Epithelial cell of esophagus (primary cell): ENCODE results near the gene RTL10.
"Not testable (repeated sequence)": the region's sequence is repeated elsewhere in the genome, so short reads cannot be mapped to it uniquely, and the experiment has no call there.

Source experiments
- DNase-seq: peaks from one replicate; pipeline ENCODE4 v3.0.0; 2010; ENCODE audit warnings: low read depth
- H3K4me3 ChIP-seq: 2 replicates; pipeline ENCODE4 v1.5.1; 2011; ENCODE audit warnings: mild to moderate bottlenecking, low read length, control low read depth
- TF ChIP-seq, protein P1 (sequence below): IDR thresholded peaks from 2 replicates; pipeline ENCODE4 v1.5.1; 2011; ENCODE audit warnings: low read depth, mild to moderate bottlenecking, low read length, control low read depth, inconsistent platforms; ENCODE audit not compliant: insufficient read depth; ENCODE audit errors: missing control alignments

RTL10 gene

DNA sequence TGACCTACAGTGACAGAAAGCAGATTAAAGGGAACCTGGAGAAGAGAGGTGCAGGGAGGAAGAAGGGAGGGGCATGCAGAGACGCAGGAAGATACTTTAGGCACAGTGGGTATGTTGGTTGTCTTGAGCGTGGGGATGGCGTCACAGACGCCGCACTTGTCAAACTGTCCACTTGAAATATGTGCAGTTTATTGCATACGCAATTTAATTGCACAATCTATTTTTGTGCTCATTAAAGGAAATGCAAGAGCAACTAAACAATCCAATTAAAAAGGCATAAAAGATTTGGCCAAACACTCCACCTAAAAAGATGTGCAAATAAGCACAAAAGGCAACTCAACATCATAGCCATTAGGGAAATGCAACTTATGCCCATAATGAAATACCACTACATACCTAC, 16.8 kb downstream of the RTL10 start:
- H3K4me3 ChIP-seq: no peak overlapping the region
- DNase-seq: no peak
- TF ChIP-seq, protein P1, sequence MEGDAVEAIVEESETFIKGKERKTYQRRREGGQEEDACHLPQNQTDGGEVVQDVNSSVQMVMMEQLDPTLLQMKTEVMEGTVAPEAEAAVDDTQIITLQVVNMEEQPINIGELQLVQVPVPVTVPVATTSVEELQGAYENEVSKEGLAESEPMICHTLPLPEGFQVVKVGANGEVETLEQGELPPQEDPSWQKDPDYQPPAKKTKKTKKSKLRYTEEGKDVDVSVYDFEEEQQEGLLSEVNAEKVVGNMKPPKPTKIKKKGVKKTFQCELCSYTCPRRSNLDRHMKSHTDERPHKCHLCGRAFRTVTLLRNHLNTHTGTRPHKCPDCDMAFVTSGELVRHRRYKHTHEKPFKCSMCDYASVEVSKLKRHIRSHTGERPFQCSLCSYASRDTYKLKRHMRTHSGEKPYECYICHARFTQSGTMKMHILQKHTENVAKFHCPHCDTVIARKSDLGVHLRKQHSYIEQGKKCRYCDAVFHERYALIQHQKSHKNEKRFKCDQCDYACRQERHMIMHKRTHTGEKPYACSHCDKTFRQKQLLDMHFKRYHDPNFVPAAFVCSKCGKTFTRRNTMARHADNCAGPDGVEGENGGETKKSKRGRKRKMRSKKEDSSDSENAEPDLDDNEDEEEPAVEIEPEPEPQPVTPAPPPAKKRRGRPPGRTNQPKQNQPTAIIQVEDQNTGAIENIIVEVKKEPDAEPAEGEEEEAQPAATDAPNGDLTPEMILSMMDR: no peak

DNA sequence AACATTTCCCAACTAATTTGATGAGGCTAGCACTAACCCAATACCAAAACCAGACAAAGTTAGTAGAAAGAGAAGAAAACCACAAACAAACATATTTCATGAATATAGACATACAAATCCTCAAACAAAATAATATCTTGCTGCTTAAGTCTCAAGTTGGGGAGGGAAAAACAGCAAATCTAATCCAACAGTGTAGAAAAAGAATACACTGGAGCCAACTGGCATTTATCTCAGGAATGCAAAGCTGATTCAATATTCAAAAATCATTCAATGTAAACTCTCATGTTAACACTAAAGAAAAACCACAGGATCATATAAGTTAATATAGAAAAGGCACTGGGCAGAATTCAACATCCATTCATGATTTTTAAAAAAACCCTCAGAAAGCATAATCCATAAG, 18.2 kb downstream of the RTL10 start:
- no peak for DNase-seq
- H3K4me3 ChIP-seq: no peak overlapping the region
- TF ChIP-seq, protein P1: no peak

DNA sequence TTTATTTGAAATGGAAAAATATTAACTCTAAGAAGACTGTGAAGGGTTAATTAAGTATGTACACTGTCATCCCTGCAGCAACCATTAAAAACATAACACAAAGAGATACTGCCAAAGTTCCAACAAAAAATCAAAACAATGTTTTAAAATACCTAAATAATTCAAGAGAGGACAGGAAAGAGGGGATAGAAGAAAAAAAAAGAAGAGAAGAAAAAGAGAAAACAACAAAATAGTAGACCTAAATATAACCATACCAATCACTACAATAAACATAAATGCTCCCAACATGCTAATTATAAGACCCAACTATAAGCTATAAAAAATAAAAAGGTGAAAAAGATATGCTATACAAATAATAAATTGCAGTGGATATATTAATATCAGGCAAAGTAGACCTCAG, 20.1 kb downstream of the RTL10 start:
- no peak overlapping the region for H3K4me3 ChIP-seq
- no peak for DNase-seq
- TF ChIP-seq, protein P1: no peak

DNA sequence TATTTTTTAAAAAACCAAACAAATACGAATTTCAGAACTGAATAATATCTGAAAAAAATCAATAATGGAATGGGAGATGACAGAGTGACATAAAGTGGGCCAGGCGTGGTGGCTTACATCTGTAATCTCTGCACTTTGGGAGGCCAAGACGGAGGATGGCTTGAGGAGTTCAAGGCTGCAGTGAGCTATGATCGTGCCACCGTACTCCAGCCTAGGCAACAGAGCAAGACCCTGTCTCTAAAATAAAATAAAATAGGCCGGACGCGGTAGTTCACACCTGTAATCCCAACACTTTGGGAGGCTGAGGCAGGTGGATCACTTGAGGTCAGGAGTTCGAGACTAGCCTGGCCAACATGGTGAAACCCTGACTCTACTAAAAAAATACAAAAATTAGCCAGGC, 21.3 kb downstream of the RTL10 start:
- DNase-seq, H3K4me3 ChIP-seq: not testable (repeated sequence)

DNA sequence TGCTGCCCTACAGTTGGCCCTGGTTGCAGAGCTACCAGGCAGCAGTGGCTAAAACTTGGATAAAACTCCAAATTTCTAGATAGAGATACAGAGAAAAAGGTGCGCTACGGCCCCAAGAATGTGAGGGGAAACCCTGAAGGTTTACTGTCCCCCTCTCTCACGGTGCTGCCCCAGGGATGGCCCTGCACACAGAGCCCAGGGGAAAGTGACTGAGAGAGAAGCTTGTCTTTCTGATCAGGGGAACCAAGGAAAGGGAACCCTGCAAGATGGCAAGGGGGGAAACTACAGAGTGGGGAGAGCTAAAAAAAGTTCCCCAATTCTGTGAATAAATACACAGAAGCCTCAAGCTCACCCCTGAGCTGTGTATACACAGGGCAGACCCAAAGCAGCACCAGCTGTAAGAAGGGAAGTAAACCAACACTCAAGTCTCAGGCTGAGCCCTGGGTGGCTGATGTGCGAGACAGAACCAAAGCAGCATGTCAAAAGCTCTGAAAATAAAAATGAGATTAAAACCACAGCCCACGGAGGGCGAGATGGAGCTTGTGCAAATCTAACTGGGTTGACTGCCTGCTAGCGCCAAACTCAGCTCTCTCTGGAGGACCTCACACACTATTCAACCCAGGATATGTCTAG, 22.1 kb downstream of the RTL10 start:
- no peak for DNase-seq
- TF ChIP-seq, protein P1: no peak
- H3K4me3 ChIP-seq: no peak overlapping the region

DNA sequence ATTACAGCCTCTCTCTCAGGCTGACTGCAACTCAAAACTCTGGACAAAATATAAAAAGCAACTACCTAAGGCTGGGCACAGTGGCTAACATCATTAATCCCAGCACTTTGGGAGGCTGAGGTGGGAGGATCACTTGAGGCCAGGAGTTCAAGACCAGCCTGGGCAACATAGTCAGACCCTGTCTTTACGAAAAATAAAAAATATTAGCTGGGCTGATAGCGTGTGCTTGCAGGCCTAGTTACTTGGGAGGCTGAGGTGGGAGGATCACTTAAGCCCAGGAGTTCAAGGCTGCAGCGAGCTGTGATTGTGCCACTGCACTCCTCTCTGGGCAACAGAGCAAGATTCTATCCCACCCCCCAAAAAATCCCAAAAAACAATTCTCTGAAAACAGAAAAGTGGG, 22.7 kb downstream of the RTL10 start:
- H3K4me3 ChIP-seq, DNase-seq: not testable (repeated sequence)

DNA sequence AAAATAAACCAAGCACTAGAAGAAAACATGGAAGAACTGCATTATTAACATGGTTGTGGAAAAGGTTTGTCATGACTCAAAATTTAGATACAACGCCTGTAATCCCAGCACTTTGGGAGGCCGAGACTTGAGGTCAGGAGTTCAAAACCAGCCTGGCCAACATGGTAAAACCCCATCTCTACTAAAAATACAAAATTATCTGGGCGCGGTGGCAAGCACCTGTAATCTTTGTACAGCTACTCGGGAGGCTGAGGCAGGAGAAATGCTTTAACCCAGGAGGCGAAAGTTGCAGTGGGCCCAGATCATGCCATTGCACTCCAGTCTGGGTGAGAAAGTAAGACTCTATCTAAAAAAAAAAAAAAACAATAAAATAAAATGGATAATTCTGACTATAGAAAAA, 23.7 kb downstream of the RTL10 start:
- TF ChIP-seq, protein P1: no peak
- H3K4me3 ChIP-seq: no peak overlapping the region
- no peak for DNase-seq

DNA sequence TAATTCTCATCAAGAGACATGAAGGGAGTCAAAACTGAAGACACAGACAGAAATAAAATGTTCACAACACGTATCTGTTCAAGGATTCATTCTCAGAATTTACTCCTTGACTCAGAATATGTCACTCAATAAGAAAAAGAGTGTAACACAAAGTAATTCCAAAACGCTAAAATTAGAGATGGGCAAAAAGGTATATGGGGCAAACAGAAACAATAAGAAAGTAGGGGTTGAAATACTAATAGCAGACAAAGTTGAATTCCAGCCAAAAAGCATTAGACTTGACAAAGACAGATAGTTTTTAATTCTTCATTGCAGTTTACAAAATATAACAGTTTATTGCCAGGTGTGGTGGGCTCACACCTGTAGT, 26.7 kb downstream of the RTL10 start:
- H3K4me3 ChIP-seq: no peak overlapping the region
- TF ChIP-seq, protein P1: no peak
- DNase-seq: no peak
